ENCODE data around the gene OTOG.

DNA sequence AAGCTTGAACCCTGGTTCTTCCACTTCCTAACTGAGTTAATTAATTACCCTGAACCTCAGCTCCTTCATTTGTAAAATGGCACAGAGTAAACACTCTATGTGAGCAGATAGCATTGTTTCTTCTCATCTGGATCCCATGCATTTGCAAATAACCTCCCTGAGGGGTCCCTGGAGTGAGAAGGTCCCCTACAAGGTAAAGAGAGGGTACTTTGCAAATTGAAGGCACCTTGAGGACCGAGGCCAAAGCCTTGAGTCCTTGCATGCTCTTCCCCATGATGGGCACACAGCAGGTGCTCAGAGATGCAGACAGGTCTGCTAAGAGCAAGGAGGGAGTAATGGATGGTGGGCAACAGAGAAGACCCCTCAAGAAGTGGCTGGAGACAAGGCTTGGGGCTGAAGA, 33.2 kb downstream of the OTOG start:
- TF ChIP-seq HDGF (IDR thresholded peaks at IDR 0.05; ENCODE audit: borderline replicate concordance): no peak
- no peak for TF ChIP-seq FOXM1 (IDR thresholded peaks at IDR 0.05; ENCODE audit: borderline replicate concordance)
- TF ChIP-seq, protein P1, sequence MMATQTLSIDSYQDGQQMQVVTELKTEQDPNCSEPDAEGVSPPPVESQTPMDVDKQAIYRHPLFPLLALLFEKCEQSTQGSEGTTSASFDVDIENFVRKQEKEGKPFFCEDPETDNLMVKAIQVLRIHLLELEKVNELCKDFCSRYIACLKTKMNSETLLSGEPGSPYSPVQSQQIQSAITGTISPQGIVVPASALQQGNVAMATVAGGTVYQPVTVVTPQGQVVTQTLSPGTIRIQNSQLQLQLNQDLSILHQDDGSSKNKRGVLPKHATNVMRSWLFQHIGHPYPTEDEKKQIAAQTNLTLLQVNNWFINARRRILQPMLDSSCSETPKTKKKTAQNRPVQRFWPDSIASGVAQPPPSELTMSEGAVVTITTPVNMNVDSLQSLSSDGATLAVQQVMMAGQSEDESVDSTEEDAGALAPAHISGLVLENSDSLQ (IDR thresholded peaks at IDR 0.05): no peak
- no peak for TF ChIP-seq NFRKB (IDR thresholded peaks at IDR 0.05)
- no peak for TF ChIP-seq ZNF384 (IDR thresholded peaks at IDR 0.05)

Data from HEK293T (cell line).